HG03442 (cell line): ENCODE results near the gene MEP1B.
A peak's percentile ranks its signal among the peaks of the same experiment; 100 is the strongest.
"Not testable (repeated sequence)": the region's sequence is repeated elsewhere in the genome, so short reads cannot be mapped to it uniquely, and the experiment has no call there.

ENCODE experiments used
- ATAC-seq: cut with Tn5 transposase; IDR thresholded peaks from one replicate; pipeline ENCODE4 v1.9.1; 2021; ENCODE audit warnings: mild to moderate bottlenecking, moderate library complexity; ENCODE audit not compliant: unreplicated experiment

The MEP1B gene

DNA sequence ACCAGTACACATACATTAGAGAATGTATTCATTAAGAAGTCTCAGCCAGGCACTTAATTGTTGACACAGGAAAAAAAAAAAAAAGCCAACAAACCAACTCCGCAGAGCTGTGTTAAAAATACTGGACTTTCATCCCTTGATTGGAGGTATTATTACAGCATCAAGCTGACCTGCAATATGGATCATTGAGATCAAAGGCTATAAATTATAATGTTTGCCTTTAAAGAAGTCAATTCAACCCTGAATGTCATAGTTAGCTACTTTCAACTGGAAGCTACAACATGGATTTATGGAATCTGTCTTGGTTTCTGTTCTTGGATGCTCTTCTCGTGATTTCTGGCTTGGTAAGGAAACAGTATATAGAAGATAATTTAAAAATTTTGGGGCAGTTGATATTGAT is at the start of gene MEP1B:
Gene MEP1B (plus strand): TSS at position 250 of the 400 bp plus-strand sequence. CDS start 32 bp downstream, at position 282.
- ATAC-seq: no peak

- no peak for ATAC-seq
Observed at GRCh38 chr18:32148185-32148870, 41.5 kb upstream of the MEP1B start.

- peak; percentile 84 for ATAC-seq
Observed at GRCh38 chr18:32152705-32153448, 37.0 kb upstream of the MEP1B start.

DNA sequence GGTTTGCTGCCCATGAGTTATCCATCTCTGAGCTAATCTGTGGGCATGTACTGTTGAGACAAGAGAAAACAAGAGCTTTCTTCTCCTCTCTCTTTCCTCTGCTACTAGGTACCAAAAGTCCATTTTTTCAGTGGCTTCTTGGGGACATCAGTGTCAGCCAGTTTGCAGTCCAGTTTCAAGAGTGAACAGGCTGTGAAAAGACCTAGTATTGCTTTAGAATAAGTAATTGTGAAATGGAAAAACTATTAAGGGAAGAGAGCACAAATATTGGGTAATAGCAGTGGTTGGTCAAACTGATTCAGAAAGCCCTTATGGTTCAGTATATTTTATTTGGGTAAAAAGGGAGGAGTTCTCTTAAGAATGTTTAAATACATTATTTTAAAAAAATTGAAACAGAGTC is 33.0 kb upstream of the MEP1B start:
- no peak for ATAC-seq

DNA sequence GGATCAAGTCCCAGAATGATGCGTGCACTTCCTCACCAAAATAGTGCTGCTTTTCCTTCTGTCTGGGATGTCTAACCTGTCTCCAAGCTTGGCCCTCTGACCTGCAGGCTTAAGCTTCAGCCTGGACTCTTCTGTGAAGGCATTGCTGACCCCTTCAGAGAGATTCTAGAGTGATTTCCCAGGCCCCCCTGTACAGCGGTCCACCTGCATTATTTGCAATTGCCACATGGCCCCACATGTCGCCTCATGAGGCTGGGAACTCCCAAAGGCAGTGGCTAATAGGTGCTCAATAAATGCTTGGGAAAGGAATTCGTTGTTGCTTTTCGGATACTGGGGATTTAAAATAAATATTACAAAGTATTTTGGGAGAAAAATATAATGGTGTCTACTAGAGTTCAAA is 32.3 kb upstream of the MEP1B start:
- ATAC-seq: no peak

DNA sequence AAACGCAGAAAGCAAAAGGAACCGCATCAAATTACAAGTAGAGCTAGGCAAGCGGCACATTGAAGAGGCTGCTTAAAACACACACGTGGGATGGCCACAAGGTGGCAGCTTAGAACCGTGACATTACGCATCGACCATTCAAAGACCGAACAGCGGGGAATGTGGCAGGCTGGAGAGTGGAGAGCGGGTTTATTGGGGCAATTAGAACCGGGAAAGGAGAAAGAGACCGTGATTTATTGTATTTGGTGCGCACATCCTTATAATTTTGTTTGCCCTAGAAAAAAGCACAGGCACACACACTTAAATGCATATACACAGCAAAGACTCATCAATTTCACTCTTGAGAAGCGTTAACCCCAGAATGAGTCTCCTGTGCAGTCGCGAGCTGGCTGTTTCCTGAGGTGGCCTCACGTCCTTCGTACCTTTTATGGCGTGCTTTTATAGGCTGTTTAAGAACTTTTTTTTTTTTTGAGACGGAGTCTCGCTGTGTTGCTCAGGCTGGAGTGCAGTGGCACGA is 31.7 kb upstream of the MEP1B start:
- ATAC-seq: peak; percentile 89

DNA sequence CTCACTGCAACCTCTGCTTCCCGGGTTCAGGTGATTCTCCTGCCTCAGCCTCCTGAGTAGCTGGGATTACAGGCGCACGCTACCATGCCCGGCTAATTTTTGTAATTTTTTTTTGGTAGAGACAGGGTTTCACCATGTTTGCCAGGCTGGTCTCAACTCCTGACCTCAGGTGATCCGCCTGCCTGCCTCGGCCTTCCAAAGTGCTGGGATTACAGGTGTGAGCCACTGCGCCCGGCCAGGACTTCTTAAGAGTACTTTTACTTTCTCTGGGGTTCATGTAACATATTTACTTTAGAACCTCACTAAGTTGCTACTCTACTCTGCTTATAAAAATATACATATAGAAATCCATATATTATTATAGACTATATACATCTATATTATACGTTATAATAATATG is 31.2 kb upstream of the MEP1B start:
- not testable (repeated sequence) for ATAC-seq

- ATAC-seq: no peak
Observed at GRCh38 chr18:32160547-32160946, 29.3 kb upstream of the MEP1B start.

- ATAC-seq: no peak
Observed at GRCh38 chr18:32167980-32168730, 21.7 kb upstream of the MEP1B start.

GRCh38 chr18:32173654-32174053 is 16.2 kb upstream of the MEP1B start:
- no peak for ATAC-seq

- ATAC-seq: no peak
Observed at GRCh38 chr18:32174719-32175118, 15.1 kb upstream of the MEP1B start.

DNA sequence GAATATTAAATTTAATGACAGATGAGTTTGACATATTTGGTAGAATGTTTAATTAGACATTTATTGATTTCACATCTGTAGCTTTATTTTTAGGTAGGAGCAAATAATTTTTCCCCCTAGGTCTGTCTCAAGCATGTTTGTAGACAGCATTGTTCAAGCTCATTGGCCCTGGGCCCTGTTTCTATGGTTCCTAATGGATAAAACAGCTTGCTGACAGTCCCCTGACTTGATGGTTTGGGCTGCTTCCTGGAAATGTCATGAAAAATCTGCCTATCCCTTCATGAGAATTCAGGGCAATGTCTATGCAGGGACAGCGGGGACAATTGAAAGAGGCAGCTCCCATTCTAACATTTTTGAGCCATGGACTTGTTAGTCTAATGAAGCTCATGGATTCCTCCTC is 14.6 kb upstream of the MEP1B start:
- no peak for ATAC-seq

- not testable (repeated sequence) for ATAC-seq
Observed at GRCh38 chr18:32176745-32177144, 13.1 kb upstream of the MEP1B start.

GRCh38 chr18:32177530-32177929 is 12.3 kb upstream of the MEP1B start:
- ATAC-seq: no peak

DNA sequence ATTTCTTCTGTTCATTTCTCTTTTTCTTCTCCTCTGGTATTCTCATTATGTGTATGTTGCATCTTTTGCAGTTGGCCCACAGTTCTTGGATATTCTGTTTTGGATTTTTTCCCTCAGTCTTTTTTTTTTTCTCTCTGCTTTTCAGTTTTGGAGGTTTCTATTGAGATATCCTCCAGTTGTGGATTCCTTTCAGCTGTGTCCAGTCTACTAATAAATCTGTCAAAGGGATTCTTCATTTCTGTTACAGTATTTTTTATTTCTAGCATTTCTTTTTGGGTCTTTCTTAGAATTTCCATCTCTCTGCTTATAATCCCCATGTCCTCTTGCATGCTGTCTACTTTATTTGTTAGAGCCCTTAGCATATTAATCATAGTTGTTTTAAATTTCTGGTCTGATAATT is 6.3 kb upstream of the MEP1B start:
- ATAC-seq: no peak

GRCh38 chr18:32190209-32190608 is 370 bp downstream of the MEP1B start:
- ATAC-seq: no peak

- no peak for ATAC-seq
Observed at GRCh38 chr18:32195881-32196815, 6.3 kb downstream of the MEP1B start.

DNA sequence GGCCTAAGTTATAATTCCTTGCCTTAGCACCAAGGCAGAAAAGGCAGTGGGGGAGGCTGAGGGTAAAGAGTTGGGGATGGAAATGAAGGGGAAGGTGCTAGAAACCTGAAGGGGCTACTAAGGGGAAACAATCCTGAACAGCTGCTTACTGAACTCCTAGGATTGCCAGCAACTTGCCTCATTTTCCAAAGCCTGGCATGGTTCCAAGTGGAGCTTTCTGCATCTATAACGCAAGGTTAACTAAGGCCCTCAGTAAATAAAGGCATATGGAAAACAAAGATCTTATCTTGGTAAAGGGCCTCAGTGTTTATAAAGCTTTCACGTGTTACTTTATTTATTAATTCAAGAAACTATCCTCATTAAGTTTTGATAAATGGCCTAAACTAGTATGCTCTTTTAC is 10.9 kb downstream of the MEP1B start:
- no peak for ATAC-seq

- no peak for ATAC-seq
Observed at GRCh38 chr18:32201948-32202672, 12.3 kb downstream of the MEP1B start.

DNA sequence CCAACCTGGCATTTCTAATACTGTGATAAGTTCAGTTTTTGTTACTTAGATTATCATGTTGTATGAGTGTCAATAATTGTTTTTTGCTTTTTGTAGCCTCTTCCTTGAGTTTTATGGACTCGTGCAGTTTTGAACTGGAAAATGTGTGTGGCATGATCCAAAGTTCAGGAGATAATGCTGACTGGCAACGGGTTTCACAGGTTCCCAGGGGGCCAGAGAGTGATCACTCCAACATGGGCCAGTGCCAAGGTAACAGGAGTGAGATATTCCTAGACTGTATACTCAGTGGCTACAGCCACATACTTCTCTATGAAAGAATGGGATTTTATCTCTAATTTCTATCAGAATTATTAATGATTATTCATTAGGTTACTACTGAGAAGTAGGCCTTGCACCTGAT is 18.2 kb downstream of the MEP1B start:
- no peak for ATAC-seq
